Activated CD4-positive, CD25-positive, alpha-beta regulatory T cell (primary cell): ENCODE data around the gene IL1R1.

Experiments
- DNase-seq, 4 experiments: peaks; one replicate each; lab custom pipeline; 2025; lab: John Stamatoyannopoulos, UW

IL1R1 gene

GRCh38 chr2:102138331-102138730 is 4.2 kb upstream of the IL1R1 start:
- DNase-seq: no peak

- no peak for DNase-seq
These were observed 2.7 kb upstream of the IL1R1 start for GRCh38 chr2:102139851-102140250.

GRCh38 chr2:102140377-102140776 is 2.2 kb upstream of the IL1R1 start:
- DNase-seq: no peak

GRCh38 chr2:102141011-102141943 is 1.3 kb upstream of the IL1R1 start:
- DNase-seq: no peak

GRCh38 chr2:102142829-102143449 is 393 bp downstream of the IL1R1 start:
- DNase-seq: no peak

GRCh38 chr2:102143450-102143985 is 972 bp downstream of the IL1R1 start:
- DNase-seq: no peak

GRCh38 chr2:102144128-102144527 is 1.6 kb downstream of the IL1R1 start:
- DNase-seq: no peak

- DNase-seq: no peak
These were observed 2.6 kb downstream of the IL1R1 start for GRCh38 chr2:102145107-102145506.

- no peak for DNase-seq
These were observed 3.4 kb downstream of the IL1R1 start for GRCh38 chr2:102145934-102146333.

GRCh38 chr2:102147935-102148334 is 5.4 kb downstream of the IL1R1 start:
- DNase-seq: peak in 2 of 4 experiments; percentile 28 to 33

- DNase-seq: no peak
These were observed 6.7 kb downstream of the IL1R1 start for GRCh38 chr2:102149243-102149642.

GRCh38 chr2:102149644-102150455 is 7.3 kb downstream of the IL1R1 start:
- no peak for DNase-seq

GRCh38 chr2:102154364-102154763 is 11.8 kb downstream of the IL1R1 start:
- DNase-seq: no peak

- DNase-seq: no peak
These were observed 12.6 kb downstream of the IL1R1 start for GRCh38 chr2:102154946-102155702.

GRCh38 chr2:102155703-102156515 is 13.4 kb downstream of the IL1R1 start:
- no peak for DNase-seq

- DNase-seq: no peak
These were observed 15.6 kb downstream of the IL1R1 start for GRCh38 chr2:102158011-102158755.

GRCh38 chr2:102159295-102159694 is 16.7 kb downstream of the IL1R1 start:
- DNase-seq: no peak

- no peak for DNase-seq
These were observed 23.8 kb downstream of the IL1R1 start for GRCh38 chr2:102166189-102166845.

GRCh38 chr2:102168026-102168771 is 25.7 kb downstream of the IL1R1 start:
- DNase-seq: no peak
